Loucy (cell line): Measurements from ENCODE around the gene SLC25A13.

Source experiments
- EZH2phosphoT487 ChIP-seq: fragments of 200-600 bp; IDR thresholded peaks from 2 replicates; pipeline ENCODE4 v1.6.1; 2018; ENCODE audit warnings: antibody characterized with exemption, mild to moderate bottlenecking, moderate library complexity, borderline replicate concordance
- TF ChIP-seq, protein P1 (sequence below): fragments of 200-600 bp; sonication (generic); conservative IDR thresholded peaks from 2 replicates; pipeline ENCODE4 v1.5.1; 2014; ENCODE audit warnings: mild to moderate bottlenecking, antibody characterized with exemption, low read length

DNA sequence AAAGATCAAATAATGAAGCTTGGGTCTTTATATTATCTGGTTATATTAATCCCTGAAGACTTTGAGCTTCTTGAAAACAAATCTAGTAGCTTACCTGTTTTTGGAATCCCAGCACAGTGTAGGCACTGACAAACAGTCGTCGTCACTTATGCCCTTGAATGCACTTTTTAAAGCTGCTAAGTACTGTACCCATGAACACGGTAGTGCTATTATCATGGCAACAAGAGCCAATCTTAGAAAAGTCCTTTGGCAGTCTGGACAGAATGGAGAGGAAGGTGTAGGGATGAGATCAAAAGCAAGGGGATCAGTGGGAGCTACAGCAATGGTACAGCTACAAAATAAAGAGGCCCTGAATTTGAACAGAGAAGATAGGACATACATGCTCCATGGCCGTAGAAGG is 9.4 kb downstream of the SLC25A13 start:
- TF ChIP-seq, protein P1, sequence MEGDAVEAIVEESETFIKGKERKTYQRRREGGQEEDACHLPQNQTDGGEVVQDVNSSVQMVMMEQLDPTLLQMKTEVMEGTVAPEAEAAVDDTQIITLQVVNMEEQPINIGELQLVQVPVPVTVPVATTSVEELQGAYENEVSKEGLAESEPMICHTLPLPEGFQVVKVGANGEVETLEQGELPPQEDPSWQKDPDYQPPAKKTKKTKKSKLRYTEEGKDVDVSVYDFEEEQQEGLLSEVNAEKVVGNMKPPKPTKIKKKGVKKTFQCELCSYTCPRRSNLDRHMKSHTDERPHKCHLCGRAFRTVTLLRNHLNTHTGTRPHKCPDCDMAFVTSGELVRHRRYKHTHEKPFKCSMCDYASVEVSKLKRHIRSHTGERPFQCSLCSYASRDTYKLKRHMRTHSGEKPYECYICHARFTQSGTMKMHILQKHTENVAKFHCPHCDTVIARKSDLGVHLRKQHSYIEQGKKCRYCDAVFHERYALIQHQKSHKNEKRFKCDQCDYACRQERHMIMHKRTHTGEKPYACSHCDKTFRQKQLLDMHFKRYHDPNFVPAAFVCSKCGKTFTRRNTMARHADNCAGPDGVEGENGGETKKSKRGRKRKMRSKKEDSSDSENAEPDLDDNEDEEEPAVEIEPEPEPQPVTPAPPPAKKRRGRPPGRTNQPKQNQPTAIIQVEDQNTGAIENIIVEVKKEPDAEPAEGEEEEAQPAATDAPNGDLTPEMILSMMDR, result no peak
- no peak for TF ChIP-seq EZH2phosphoT487
